A549 (cell line): Measurements from ENCODE around the gene ECEL1. TPM values are rescaled to one million over a fixed set of nuclear protein-coding genes. Genes with fewer than 3 reads are reported as not detected.

Source experiments
- ATAC-seq, 2 experiments: fragments of 200-7000 bp in 1 of 2; fragments of >200 bp in 1 of 2; cut with Nextera tagmentation in 1 of 2; cut with Tn5 transposase in 1 of 2; 3 replicates each; pipeline versions ENCODE4 v1.8.0 to v1.9.1; 2018 to 2020; ENCODE audit warnings: mild to moderate bottlenecking in 1 of 2, moderate library complexity in 1 of 2
- CTCF ChIA-PET: fragments of 300-600 bp; sonication (Branson Sonifier 250); formaldehyde crosslinking; extraction: SDS; loops from one replicate; lab custom pipeline; 2021; ENCODE audit warnings: antibody characterized with exemption, inconsistent platforms; lab: Yijun Ruan, JAX
- POLR2A ChIA-PET: fragments of 350-600 bp; formaldehyde crosslinking; extraction: SDS; loops from one replicate; lab custom pipeline; 2021; ENCODE audit warnings: antibody characterized with exemption, inconsistent platforms; lab: Yijun Ruan, JAX
- DNase-seq, 2 experiments: peaks; one replicate each; pipeline versions ENCODE4 v3.0.0 to v3.0.0-alpha.2; 2011 to 2016; ENCODE audit warnings: low read depth in 1 of 2, low spot score in 1 of 2
- FAIRE-seq: peaks from 2 replicates; lab custom pipeline; 2011; peaks lifted over from hg19 to GRCh38; lab: Jason Lieb, UNC
- H3K27ac ChIP-seq, 2 experiments: fragments of >200 bp; sonication (Bioruptor Twin); formaldehyde crosslinking; 3 replicates each; pipeline ENCODE4 v1.5.1; 2016 to 2017
- H3K4me1 ChIP-seq: fragments of >200 bp; sonication (Bioruptor Twin); formaldehyde crosslinking; 3 replicates; pipeline ENCODE4 v1.6.1; 2016
- H3K4me2 ChIP-seq: fragments of >200 bp; sonication (Bioruptor Twin); formaldehyde crosslinking; 3 replicates; pipeline ENCODE4 v1.6.1; 2016
- H3K4me3 ChIP-seq: fragments of >200 bp; sonication (Bioruptor Twin); formaldehyde crosslinking; 3 replicates; pipeline ENCODE4 v1.5.1; 2016
- H3K9me3 ChIP-seq: fragments of >200 bp; sonication (Bioruptor Twin); formaldehyde crosslinking; 3 replicates; pipeline ENCODE4 v1.6.1; 2016
- BCL3 ChIP-seq: fragments of >200 bp; sonication (Bioruptor Twin); formaldehyde crosslinking; IDR thresholded peaks from 3 replicates; pipeline ENCODE4 v1.6.1; 2016
- BHLHE40 ChIP-seq: IDR thresholded peaks from 2 replicates; pipeline ENCODE4 v1.6.1; 2012; ENCODE audit warnings: low read depth, low read length, inconsistent platforms
- CBX8 ChIP-seq: fragments of 200-600 bp; sonication (generic); IDR thresholded peaks from 2 replicates; pipeline ENCODE4 v1.6.1; 2016
- CEBPB ChIP-seq, 2 experiments: fragments of >200 bp in 1 of 2; sonication (Bioruptor Twin) in 1 of 2; formaldehyde crosslinking in 1 of 2; IDR thresholded peaks; 2 replicates each; pipeline ENCODE4 v1.6.1; 2012 to 2016
- CHD4 ChIP-seq: fragments of 200-600 bp; sonication (generic); IDR thresholded peaks from 2 replicates; pipeline ENCODE4 v1.6.1; 2016; ENCODE audit warnings: antibody characterized with exemption, mild to moderate bottlenecking, borderline replicate concordance
- E2F6 ChIP-seq: IDR thresholded peaks from 2 replicates; pipeline ENCODE4 v1.6.1; 2012; ENCODE audit warnings: low read depth, borderline replicate concordance
- EHF ChIP-seq: fragments of 250-450 bp; sonication (Bioruptor Pico); IDR thresholded peaks from 2 replicates; pipeline ENCODE4 v1.5.0; 2020; ENCODE audit warnings: mild to moderate bottlenecking
- EP300 ChIP-seq, 2 experiments: fragments of >200 bp; sonication (Bioruptor Twin); formaldehyde crosslinking; IDR thresholded peaks; 2 replicates in 1 of 2; 3 replicates in 1 of 2; pipeline ENCODE4 v1.6.1; 2016 to 2017
- ESRRA ChIP-seq: fragments of 150-350 bp; IDR thresholded peaks from 2 replicates; pipeline ENCODE4 v1.6.1; 2014; ENCODE audit warnings: mild to moderate bottlenecking, low read length, borderline replicate concordance
- FOSL2 ChIP-seq, 2 experiments: fragments of 450-650 bp in 1 of 2; fragments of >200 bp in 1 of 2; sonication (Bioruptor Twin) in 1 of 2; formaldehyde crosslinking; IDR thresholded peaks; 2 replicates each; pipeline versions ENCODE4 v1.5.0 to v1.6.1; 2016 to 2020; ENCODE audit warnings: mild to moderate bottlenecking in 1 of 2, moderate library complexity in 1 of 2
- FOXS1 ChIP-seq: fragments of 250-450 bp; sonication (Bioruptor Pico); IDR thresholded peaks from 2 replicates; pipeline ENCODE4 v1.5.0; 2020; ENCODE audit warnings: mild to moderate bottlenecking, moderate library complexity
- GATA3 ChIP-seq: IDR thresholded peaks from 2 replicates; pipeline ENCODE4 v1.6.1; 2012; ENCODE audit warnings: borderline replicate concordance
- HDAC2 ChIP-seq: fragments of 200-600 bp; sonication (generic); IDR thresholded peaks from 2 replicates; pipeline ENCODE4 v1.6.1; 2016
- HES2 ChIP-seq: fragments of >200 bp; sonication (Bioruptor Twin); formaldehyde crosslinking; IDR thresholded peaks from 2 replicates; pipeline ENCODE4 v1.6.1; 2016
- HOXB5 ChIP-seq: fragments of 250-450 bp; sonication (Bioruptor Pico); IDR thresholded peaks from 2 replicates; pipeline ENCODE4 v1.5.0; 2020; ENCODE audit warnings: mild to moderate bottlenecking, moderate library complexity
- JUNB ChIP-seq: fragments of >200 bp; sonication (Bioruptor Twin); formaldehyde crosslinking; IDR thresholded peaks from 2 replicates; pipeline ENCODE4 v1.6.1; 2016
- KDM1A ChIP-seq: fragments of 200-600 bp; sonication (generic); IDR thresholded peaks from 2 replicates; pipeline ENCODE4 v1.6.1; 2016; ENCODE audit warnings: low read depth, mild to moderate bottlenecking
- KDM5A ChIP-seq: fragments of 200-600 bp; sonication (generic); IDR thresholded peaks from 2 replicates; pipeline ENCODE4 v1.6.1; 2016; ENCODE audit warnings: antibody characterized with exemption, mild to moderate bottlenecking
- MAFK ChIP-seq: fragments of 450-650 bp; IDR thresholded peaks from 2 replicates; pipeline ENCODE4 v1.6.1; 2014; ENCODE audit not compliant: partially characterized antibody
- MAX ChIP-seq: IDR thresholded peaks from 2 replicates; pipeline ENCODE4 v1.6.1; 2012
- MAZ ChIP-seq: fragments of 150-350 bp; IDR thresholded peaks from 2 replicates; pipeline ENCODE4 v1.6.1; 2014; ENCODE audit warnings: antibody characterized with exemption, low read depth, low read length, borderline replicate concordance
- MYC ChIP-seq: IDR thresholded peaks from 2 replicates; pipeline ENCODE4 v1.6.1; 2012; ENCODE audit warnings: mild to moderate bottlenecking, inconsistent platforms, low read length, improper control_type of control experiment, borderline replicate concordance
- NFE2L2 ChIP-seq: fragments of 150-350 bp; conservative IDR thresholded peaks from 2 replicates; pipeline ENCODE4 v1.6.1; 2014; ENCODE audit warnings: low read length
- NPAS2 ChIP-seq: fragments of 250-450 bp; sonication (Bioruptor Pico); IDR thresholded peaks from 2 replicates; pipeline ENCODE4 v1.8.0; 2022; ENCODE audit warnings: mild to moderate bottlenecking, moderate library complexity, borderline replicate concordance
- NR3C1 ChIP-seq: fragments of >200 bp; sonication (Bioruptor Twin); formaldehyde crosslinking; IDR thresholded peaks from 3 replicates; pipeline ENCODE4 v1.6.1; 2017
- POLR2A ChIP-seq: IDR thresholded peaks from 2 replicates; pipeline ENCODE4 v1.6.1; 2012; ENCODE audit warnings: mild to moderate bottlenecking, low read length
- POLR2AphosphoS2 ChIP-seq: conservative IDR thresholded peaks from 2 replicates; pipeline ENCODE4 v1.6.1; 2012; ENCODE audit warnings: low read length, improper control_type of control experiment, inconsistent platforms
- RARB ChIP-seq: fragments of 250-450 bp; sonication (Bioruptor Pico); IDR thresholded peaks from 2 replicates; pipeline ENCODE4 v1.8.0; 2021; ENCODE audit warnings: mild to moderate bottlenecking, moderate library complexity
- RCOR1 ChIP-seq: fragments of 150-350 bp; IDR thresholded peaks from 2 replicates; pipeline ENCODE4 v1.6.1; 2014; ENCODE audit warnings: antibody characterized with exemption, low read length, low read depth
- SMC3 ChIP-seq: fragments of >200 bp; sonication (Bioruptor Twin); formaldehyde crosslinking; IDR thresholded peaks from 3 replicates; pipeline ENCODE4 v1.6.1; 2018; ENCODE audit warnings: inconsistent platforms
- TP53 ChIP-seq: fragments of 250-450 bp; sonication (Bioruptor Pico); IDR thresholded peaks from 2 replicates; pipeline ENCODE4 v1.5.0; 2021; ENCODE audit warnings: mild to moderate bottlenecking, moderate library complexity
- USF2 ChIP-seq: fragments of 450-650 bp; IDR thresholded peaks from 2 replicates; pipeline ENCODE4 v1.6.1; 2014; ENCODE audit warnings: antibody characterized with exemption
- WGBS: methylation state at CpG from one replicate; pipeline ENCODE4 v1.1.6; 2017; ENCODE audit errors: missing lambda C conversion rate; 5-methylcytosine and 5-hydroxymethylcytosine counted together
- polyA plus RNA-seq, 4 experiments: library from polyadenylated mRNA; depleted of rRNA in 3 of 4; stranded (reverse); fragments of >200 nt; fragmentation: RNase III in 1 of 4; extraction: RNeasy Plus Mini Kit Qiagen cat#74134 plus additional on column Dnase treatment in 1 of 4; gene quantifications; 2 replicates in 3 of 4; 3 replicates in 1 of 4; pipeline ENCODE4 v1.2.3, GENCODE V29; 2011 to 2017
- TF ChIP-seq, protein P1 (sequence below): fragments of 200-600 bp; sonication (generic); IDR thresholded peaks from 2 replicates; pipeline ENCODE4 v1.6.1; 2016; ENCODE audit warnings: antibody characterized with exemption, mild to moderate bottlenecking, moderate library complexity

The ECEL1 gene
- polyA plus RNA-seq, 2 of the 4 experiments (the other 2 are of a cell fraction) = 0.12 to 0.18 TPM

- DNase-seq (no peak), FAIRE-seq (no peak)
Observed at GRCh38 chr2:232473467-232473890, 14.2 kb downstream of the ECEL1 start.

DNA sequence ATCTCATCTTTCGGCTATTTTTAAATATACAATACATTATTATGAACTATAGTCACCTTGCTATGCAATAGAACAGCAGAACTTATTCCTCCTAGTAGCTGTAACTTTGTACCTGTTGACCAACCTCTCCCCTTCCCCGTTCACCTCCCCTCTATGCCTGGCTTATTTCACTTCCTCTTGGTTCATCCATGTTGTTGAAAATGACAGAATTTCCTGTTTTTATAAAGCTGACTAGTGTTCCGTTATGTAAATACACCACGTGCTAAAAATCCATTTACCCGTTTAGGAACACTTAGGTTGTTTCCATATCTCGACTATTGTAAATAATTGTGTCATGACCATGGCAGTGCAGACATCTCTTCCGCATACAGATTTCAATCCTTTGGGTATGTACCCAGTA, 21.4 kb downstream of the ECEL1 start:
- no peak overlapping the region for H3K4me3 ChIP-seq

More at GRCh38 chr2:232473467-232473890, 14.2 kb downstream of the ECEL1 start:
- H3K4me2 ChIP-seq = no peak overlapping the region
- no peaks in the 10 kb centered on the region for H3K4me1 ChIP-seq
- no peak overlapping the region for H3K27ac ChIP-seq
- peaks cover 8% of the 10 kb centered on the region; the same call in 1 of the 3 replicates for H3K9me3 ChIP-seq
- ChIA-PET CTCF (interaction anchor here (1.1 to 2.3 kb wide), 7 partner anchors 9 to 180 kb away, joined by 3 to 6 read pairs (median 4); no protein-coding TSS in a partner anchor), POLR2A (no interaction called here)
- 52% methylated on average over 6 of the region's 6 CpGs for WGBS
- TF ChIP-seq EHF (CRISPR knock-in tag) (no peak), CHD4 (no peak), RCOR1 (no peak), CEBPB (IDR thresholded peaks at IDR 0.05) (no peak), HES2 (no peak), EP300 (IDR thresholded peaks at IDR 0.05) (no peak), BHLHE40 (no peak), NPAS2 (no peak), JUNB (no peak), SMC3 (no peak), POLR2A (no peak), E2F6 (no peak), GATA3 (no peak), KDM1A (no peak), FOSL2 (IDR thresholded peaks at IDR 0.05) (no peak), FOSL2 (CRISPR knock-in tag; IDR thresholded peaks at IDR 0.05) (no peak), USF2 (no peak)
- ATAC-seq = no peak; a peak in 1 of 6 replicates
- H3K4me3 ChIP-seq = no peak overlapping the region

DNA sequence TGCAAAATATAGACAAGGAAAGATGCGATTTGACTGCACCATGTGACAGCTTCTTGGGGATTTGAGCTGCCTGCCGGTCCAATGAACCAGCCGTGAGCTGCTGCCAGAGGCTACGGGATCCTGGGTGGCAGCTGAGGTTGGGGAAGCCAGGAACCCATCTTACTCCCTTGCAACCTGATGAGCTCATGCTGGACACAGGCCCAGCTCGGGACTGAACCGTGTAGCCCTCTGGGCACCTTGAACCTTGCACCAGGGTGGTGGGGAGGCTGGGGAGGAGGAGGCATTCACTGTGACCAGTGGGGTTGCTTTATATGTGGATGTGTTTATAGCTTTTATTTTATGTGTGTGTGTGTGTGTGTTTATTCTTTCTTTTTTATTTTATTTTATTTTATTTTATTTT, 22.6 kb downstream of the ECEL1 start:
- ChIA-PET CTCF (interaction anchor here (1.0 to 7.0 kb wide), 6 partner anchors 8 to 58 kb away, joined by 3 to 39 read pairs (median 5); partner anchors contain the start of gene PRSS56), POLR2A (no interaction called here)
- FAIRE-seq (no peak), ATAC-seq (no peak), DNase-seq (no peak)
- Histone ChIP-seq H3K9me3 (no peaks in the 10 kb centered on the region), H3K27ac (no peak overlapping the region), H3K4me2 (no peak overlapping the region), H3K4me3 (no peak overlapping the region), H3K4me1 (no peaks in the 10 kb centered on the region)
- WGBS = 71% methylated on average over 6 of the region's 6 CpGs
- TF ChIP-seq BCL3 (no peak), CBX8 (no peak), NPAS2 (no peak), FOSL2 (IDR thresholded peaks at IDR 0.05) (no peak), FOSL2 (CRISPR knock-in tag; IDR thresholded peaks at IDR 0.05) (no peak), HDAC2 (no peak), MAFK (no peak), NFE2L2 (no peak), MAZ (no peak), NR3C1 (no peak), HOXB5 (CRISPR knock-in tag) (no peak)
- TF ChIP-seq, protein P1, sequence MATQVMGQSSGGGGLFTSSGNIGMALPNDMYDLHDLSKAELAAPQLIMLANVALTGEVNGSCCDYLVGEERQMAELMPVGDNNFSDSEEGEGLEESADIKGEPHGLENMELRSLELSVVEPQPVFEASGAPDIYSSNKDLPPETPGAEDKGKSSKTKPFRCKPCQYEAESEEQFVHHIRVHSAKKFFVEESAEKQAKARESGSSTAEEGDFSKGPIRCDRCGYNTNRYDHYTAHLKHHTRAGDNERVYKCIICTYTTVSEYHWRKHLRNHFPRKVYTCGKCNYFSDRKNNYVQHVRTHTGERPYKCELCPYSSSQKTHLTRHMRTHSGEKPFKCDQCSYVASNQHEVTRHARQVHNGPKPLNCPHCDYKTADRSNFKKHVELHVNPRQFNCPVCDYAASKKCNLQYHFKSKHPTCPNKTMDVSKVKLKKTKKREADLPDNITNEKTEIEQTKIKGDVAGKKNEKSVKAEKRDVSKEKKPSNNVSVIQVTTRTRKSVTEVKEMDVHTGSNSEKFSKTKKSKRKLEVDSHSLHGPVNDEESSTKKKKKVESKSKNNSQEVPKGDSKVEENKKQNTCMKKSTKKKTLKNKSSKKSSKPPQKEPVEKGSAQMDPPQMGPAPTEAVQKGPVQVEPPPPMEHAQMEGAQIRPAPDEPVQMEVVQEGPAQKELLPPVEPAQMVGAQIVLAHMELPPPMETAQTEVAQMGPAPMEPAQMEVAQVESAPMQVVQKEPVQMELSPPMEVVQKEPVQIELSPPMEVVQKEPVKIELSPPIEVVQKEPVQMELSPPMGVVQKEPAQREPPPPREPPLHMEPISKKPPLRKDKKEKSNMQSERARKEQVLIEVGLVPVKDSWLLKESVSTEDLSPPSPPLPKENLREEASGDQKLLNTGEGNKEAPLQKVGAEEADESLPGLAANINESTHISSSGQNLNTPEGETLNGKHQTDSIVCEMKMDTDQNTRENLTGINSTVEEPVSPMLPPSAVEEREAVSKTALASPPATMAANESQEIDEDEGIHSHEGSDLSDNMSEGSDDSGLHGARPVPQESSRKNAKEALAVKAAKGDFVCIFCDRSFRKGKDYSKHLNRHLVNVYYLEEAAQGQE = no peak

More for the DNA sequence above, 21.4 kb downstream of the ECEL1 start:
- H3K4me2 ChIP-seq = no peak overlapping the region
- POLR2A ChIA-PET = no interaction called here
- WGBS = 52% methylated on average over 7 of the region's 7 CpGs
- H3K27ac ChIP-seq = no peak overlapping the region
- CTCF ChIA-PET = interaction anchor here (7.0 kb wide), 1 partner anchor 56 kb away, joined by 39 read pairs; the partner anchor contains the start of gene PRSS56
- FAIRE-seq (no peak), DNase-seq (no peak), ATAC-seq (no peak)
- no peaks in the 10 kb centered on the region for H3K9me3 ChIP-seq
- TF ChIP-seq KDM5A = no peak
- no peak for TF ChIP-seq ESRRA
- TF ChIP-seq JUNB = no peak
- TF ChIP-seq POLR2AphosphoS2 = no peak
- TF ChIP-seq BHLHE40 = no peak
- no peak for TF ChIP-seq RARB (CRISPR knock-in tag)
- no peak for TF ChIP-seq POLR2A
- no peak for TF ChIP-seq FOXS1 (CRISPR knock-in tag)
- TF ChIP-seq MAFK = no peak
- no peak for TF ChIP-seq MYC
- TF ChIP-seq MAX = no peak
- no peak for TF ChIP-seq TP53 (CRISPR knock-in tag)
- H3K4me1 ChIP-seq = no peaks in the 10 kb centered on the region
